OCI-LY1 (cell line): ENCODE data around the gene FAIM2.

Source experiments
- CTCF ChIP-seq: fragments of 200-600 bp; sonication (generic), shearing (Covaris generic); IDR thresholded peaks from 2 replicates; pipeline ENCODE4 v1.5.1; 2017; ENCODE audit warnings: mild to moderate bottlenecking, antibody characterized with exemption, low read length, moderate library complexity, mixed read lengths
- EZH2 ChIP-seq: fragments of 200-600 bp; sonication (generic), shearing (Covaris generic); IDR thresholded peaks from 2 replicates; pipeline ENCODE4 v1.8.0; 2017; ENCODE audit warnings: borderline replicate concordance, mixed run types, mild to moderate bottlenecking, antibody characterized with exemption, low read length, moderate library complexity, mixed read lengths

DNA sequence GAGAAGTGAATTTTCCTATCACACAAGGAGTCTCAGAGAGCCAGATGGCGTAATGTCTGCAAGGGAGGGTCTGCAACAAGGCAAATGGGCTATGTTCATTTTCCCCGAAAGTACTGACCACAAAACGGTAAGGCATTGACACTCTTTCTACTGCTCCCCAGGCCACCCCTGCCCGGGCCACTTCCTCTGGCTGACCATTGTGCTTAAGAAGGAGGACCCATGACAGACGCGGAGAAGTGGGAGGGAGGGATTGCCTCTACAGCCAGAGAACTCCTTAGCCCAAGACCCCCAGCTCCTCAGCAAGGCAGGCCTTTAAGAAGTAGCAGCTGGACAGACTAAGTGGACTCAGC is 76.7 kb downstream of the FAIM2 start:
- TF ChIP-seq CTCF, result no peak
- TF ChIP-seq EZH2, result no peak
